NCI-H2227 (cell line): ENCODE results near the gene GPR132.

ENCODE experiments used
- DNase-seq: peaks from one replicate; lab custom pipeline; 2025; ENCODE audit not compliant: unreplicated experiment; lab: John Stamatoyannopoulos, UW

Gene GPR132

DNA sequence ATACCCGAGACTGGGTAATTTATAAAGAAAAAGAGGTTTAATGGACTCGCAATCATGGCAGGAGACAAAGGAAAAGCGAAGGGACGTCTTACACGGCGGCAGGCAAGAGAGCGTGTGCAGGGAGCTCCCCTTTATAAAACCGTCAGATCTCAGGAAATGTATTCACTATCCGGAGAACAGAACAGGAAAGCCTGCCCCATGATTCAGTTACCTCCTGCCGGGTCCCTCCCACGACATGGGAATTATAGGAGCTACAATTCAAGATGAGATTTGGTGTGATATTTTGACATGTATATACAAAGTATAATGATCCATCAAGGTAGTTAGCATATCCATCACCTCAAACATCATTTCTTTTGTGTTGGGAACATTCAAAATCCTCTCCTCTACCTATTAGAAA, 42.1 kb downstream of the GPR132 start:
- no peak for DNase-seq

DNA sequence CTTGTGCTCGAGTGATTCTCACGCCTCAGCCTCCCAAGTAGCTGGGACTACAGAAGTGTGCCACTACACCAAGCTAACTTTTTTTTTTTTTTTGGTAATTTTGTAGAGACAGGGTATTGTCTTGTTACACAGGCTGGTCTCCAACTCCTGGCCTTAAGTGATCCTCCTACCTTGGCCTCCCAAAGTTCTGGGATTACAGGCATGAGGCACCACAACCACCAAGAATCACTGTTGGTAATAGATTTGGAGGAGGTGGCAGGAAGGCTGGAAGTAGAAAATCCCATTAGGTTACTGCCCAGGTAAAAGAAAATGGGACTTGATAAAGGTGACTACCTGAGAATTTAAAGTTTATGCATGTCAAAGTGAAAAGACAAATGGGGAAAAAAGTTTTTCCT, 43.0 kb downstream of the GPR132 start:
- DNase-seq: no peak

DNA sequence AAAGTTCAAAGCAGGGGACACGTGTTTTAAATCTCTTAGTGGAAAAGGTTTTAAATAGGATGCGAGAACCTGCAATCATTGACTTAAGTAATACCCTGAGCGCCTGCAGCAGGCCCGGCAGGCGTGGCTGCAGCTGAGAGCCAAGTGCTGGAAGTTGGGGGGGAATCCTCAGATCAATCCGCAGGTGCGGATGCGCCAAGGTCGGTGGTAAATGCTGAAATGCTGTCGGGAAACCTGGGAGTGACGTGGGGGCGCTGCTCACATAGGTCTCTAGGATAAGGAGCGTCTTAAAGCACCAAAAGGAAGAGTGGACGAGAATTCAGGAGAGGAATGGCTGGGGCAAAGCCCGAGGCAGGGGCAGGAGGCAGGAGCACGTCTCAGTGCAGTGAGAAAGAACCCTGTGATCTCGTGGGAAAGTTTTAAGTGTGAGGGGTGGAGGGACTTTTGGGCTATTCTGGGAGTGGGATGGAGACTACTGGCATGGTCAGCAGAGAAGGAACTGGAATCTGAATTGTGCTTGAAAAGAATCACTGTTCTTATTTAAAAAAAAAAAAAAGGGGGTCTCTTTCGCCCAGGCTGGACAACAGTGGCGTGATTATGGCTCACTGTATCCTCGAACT, 43.5 kb downstream of the GPR132 start:
- DNase-seq: peak; percentile 83

DNA sequence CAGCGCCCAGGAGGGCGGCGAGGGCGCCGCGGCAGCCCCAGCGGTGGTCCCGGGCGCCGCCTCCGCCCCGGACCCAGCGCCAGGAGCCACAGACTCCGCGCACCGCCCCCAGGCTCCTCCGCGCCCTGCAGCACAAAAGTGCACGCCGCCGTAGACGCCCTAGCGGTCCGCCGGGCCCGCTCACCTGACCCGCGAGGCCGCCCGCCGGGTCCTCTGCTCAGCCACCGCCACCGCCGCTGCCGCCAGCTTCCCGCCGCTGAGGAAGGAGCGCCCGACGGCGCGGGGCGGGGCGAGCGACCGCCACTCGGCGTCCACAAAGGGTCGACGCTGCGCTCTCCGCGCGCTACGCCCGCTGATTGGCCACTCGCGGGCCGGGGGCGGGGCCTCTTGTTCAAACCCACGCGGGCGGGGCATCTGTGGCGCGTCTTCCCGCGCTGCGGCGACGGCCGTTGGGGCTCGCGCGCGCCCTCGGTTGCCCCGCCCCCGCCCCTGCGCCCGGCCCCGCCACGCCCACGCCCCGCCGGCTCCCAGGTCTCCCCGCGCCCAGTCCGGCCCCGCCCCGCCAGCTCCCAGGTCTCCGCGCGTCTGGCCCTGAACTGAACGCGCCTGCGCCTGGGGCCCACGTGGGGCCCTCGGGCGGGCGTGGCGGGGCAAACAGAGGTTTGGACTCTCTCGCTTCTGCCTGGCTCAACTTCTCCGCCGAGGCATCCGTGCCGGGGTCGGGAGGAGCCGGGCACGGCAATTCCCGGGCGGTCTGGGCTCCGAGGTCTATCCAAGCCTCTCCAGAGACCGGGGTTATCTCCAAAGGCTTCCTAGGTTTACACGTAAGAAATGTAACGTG, 44.2 kb downstream of the GPR132 start, which contains the start of gene CDCA4:
Gene CDCA4, minus strand, starts transcription at position 269 of the 841 bp plus-strand sequence. CDS start 9,154 bp downstream, outside the sequence.
- peak; percentile 100 for DNase-seq

DNA sequence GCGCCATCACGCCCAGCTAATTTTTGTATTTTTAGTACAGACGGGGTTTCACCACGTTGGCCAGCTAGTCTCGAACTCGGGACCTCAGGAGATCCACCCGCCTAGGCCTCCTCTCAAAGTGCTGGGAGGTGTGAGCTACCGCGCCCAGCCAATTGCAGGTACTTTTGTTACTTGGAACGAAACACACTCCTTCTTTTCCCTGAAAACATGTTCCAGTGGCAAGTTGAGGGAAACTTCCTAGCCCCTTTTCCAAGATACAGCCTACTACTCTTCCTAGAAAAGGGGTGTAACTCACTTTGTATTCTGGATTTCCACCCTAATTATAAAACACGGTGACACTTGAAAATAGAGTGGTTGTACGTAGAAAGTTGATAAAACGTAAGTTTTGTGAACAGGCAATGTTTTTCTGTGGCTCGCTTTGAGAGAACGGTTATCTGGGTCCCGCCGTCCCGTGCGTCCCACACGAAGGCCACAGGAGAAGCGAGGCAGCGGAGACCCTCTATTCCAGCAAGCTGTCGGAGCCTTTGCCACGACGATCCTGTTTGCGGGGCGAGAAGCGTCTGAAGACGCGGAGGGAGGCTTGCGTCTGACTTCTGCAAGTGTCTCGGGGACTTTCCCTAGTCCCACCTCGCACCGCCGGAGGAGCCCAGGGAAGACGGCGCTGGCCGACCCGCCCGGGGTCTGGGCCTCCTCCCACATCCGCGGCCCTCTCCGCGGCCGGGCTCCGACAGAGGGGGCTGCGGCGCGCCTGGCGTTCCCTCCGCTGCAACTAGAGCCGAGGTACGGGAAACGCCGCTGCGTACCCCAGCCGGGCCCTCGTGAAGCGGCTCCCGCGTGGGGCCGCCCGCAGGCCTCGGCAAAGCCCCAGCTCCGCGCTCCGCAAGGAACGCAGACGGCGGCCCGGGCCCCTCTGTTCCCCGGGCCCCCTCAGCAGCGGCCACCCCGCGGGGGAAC, 45.1 kb downstream of the GPR132 start:
- DNase-seq: peak; percentile 62

DNA sequence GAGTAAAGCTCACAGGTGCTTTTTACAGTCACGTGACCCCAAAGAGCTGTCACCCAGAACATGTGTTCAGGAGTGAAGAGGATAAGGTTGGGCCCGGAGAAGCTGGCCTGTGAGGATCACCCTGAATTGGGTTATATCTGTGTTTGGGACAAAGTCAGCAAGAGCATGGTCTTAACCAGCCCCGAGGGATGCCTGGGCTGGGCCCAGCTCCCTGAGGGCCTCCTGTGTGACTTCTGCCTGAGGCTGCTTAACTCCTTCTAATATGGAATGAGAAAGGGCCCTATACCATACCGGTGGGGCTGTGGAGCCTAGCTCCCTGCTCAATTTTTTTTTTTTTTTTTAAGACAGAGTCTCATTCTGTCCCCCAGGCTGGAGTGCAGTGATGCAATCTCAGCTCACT, 46.8 kb downstream of the GPR132 start:
- no peak for DNase-seq

DNA sequence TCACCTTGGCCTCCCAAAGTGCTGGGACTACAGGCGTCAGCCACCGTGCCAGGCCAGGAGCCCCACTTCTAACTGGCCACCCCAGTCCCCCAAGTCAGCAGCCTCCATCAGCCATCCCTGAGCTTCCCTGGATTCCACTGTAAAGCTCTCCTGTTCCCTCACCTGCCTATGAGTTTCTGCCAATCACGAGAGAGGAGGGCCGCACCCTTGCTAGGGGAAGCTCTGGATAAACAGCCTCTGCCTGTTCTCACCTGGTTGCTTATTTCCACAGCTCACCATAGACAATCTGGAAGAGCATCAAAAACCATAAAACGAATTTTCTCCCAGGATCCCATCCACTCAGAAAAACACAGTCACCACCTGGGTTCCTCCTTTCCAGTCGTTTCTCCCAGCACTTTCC, 49.3 kb downstream of the GPR132 start:
- no peak for DNase-seq

DNA sequence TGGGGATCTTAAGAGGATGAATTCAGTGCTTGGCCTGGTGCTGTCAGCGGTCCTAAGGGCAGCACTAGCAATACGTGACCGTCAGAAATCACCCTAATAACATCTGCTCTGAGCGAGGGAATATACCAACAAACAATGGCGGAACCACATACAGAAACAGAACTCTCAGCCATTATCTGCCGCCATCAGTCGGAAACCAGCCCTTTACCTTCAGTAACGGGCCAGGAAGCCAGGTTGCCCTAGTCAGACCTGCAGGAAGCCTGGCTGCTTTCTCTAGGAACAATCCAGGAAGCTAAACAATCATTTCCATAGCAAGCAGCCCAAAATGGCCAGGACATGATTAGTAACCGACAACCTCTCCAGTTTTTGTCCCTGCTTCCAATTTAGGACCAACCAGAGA, 50.0 kb downstream of the GPR132 start:
- DNase-seq: no peak

DNA sequence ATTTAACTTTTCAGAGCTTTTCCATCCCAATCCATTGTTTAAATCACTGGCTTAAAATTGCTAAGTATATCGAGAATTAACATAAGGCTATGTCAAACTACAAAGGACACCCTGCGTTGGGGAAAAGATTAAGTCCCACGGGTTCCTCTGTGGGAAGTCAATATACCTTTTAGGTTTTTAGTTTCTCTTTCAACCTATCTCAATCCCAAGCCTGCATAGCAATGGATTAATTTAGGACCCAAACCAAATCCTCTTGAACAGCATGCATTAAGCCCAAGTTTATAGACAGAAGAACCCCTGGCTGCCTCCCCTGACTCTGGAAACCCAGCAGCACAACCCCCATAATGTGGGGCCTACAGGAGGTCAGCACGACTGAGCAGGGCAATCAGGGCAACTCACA, 50.6 kb downstream of the GPR132 start:
- DNase-seq: no peak

DNA sequence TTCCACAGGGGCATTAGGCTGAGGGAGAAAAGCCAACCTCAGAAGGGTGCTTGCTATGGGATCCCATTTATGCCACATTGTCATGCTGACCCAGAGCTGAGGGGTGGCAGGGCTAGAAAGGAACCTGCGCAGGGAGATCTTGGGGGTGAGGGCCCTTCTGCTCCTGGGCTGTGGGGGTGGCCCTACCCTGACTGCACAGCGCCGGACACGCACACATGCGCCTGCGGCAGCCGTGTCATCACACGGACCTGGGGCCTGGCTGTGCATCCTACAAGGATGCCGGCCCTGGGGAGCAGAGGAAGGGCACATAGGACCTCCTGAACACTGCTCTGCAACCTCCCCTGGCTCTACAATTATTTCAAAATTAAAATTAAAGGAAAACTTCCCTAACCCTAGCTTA, 51.2 kb downstream of the GPR132 start:
- DNase-seq: no peak

DNA sequence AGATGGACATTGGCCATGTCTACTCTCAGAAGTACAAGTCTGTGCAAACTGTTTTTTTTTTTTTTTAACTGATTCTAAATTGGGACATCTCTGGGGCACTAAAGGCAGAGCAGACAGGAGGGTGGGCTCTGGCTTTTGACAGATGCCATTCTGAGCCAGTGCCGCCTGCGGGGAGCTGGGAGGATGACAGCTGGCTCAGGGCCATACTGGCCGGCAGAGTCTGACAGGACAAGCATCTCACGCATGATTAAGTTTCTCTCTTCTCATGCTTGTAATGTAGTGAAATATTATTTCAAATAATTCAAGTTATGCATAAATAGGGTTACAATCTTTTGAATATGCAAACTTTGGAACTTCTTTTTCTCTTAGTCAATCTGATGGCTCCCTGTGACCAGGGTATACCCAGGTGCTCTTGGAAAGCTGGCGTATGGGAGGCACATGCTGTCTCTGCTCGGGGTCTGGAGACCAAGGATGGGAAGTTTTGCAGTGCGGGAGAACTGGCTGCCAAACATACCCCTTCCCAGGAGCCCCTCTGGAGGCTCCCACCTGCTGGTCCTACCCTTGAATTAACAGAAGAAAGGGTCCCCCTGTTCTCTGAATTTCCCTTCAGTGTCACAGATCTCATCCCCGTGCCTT, 52.0 kb downstream of the GPR132 start:
- DNase-seq: no peak

DNA sequence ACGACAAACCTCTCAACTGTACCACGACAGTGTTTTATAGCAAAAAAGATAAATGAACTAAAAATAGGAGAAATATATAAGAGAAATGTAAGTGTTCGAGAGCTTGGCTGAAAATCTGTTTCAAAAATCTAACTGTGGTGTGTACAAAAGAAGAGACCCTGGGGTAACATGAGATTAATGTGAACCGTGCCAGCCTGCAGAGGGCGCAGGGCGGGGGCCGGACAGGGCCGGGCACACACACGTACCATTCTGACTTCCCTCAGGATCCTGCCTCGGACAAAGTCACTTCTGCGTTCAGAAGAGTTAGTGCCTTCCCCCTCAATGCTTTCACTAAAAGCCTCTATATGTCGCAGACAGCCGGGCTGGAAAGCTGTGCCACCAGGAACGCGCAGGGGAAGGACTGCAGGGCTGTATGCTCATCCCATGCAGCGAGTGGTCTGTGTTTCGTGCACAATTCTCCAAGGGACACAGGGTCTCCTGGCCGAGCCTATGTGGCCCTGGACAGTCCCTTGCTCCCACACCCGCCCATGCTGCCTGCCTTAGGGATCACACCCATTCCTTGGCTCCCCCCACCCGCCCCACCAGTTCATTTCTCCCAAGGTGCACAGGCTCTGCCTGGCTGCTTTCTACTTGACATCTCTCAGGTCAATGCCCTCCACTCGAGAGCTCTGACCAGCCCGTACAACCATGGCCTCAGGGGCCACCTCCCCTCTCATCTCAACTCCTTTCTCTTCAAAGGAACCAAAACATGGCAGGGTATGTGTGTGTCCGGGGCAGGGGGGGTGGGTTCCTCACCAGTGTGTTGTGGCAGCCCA, 52.9 kb downstream of the GPR132 start:
- DNase-seq: no peak

DNA sequence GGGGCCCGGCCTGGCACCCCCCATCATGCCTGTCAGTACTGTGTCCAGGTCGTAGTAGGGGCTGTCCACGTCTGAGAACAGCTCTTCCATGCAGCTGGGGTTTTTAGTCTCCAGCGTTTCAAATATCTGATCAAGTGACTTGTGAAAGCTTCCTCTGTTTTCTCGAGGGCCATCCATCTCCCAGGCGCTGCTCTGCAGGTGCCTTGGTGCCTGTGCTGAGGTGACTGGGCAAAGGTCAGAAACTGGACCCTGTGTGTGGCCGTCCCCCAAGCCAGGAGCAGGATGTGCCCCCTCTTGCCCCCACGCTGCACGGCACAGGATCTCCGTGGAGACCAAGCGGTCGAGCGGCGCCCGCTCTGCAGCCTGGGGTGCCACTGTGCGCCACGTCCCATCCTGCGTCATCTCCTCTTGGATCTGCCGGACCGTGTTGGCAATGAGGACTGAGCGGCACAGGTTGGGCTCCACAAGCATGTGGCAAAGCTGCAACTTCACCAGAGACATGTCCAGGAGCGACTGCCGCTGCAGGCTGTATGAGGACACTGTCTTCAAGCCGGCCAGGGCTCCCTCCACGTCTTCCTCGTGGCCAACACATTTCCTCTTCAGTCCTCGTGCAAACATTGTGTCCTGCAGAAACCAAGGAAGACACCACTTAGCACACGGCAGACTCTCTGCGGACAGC, 53.8 kb downstream of the GPR132 start:
- no peak for DNase-seq

DNA sequence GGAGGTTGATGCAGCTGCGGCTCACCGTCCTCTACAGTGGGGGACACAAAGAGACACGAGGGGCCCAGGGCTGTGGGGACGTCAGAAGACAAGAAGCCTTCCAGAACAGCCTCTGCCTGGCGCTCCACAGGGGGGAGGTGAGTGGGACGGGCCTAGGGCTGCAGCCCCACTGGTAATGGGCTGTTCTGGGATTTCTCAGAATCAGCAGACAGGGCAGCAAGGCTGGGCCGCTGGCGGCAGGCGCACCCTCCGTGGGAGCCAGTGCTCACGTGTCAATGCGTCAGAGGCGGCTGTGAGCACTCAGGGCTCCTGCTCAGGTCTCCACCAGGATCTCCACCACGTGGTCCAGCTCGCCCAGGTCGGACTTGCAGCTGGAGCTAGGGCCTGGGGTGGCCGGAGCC, 54.3 kb downstream of the GPR132 start:
- peak; percentile 38 for DNase-seq

DNA sequence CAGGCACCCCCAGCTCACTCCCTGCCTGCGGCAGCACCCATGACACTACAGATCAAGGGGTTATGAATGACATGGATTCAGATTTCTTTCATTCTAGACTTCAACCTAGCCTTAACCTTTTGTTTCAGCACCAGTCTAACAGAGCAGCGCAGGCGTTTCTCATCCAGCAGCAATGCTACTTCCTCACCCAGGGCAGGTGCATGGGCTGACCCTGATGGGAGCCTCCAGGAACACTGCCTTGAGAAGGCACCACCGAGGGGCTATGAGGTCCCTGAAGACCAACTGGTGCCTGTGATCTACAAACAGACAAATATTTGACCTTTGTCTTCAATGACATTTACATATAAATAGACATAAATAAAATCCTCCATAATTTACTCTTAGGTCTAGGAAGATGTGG, 55.1 kb downstream of the GPR132 start:
- no peak for DNase-seq

DNA sequence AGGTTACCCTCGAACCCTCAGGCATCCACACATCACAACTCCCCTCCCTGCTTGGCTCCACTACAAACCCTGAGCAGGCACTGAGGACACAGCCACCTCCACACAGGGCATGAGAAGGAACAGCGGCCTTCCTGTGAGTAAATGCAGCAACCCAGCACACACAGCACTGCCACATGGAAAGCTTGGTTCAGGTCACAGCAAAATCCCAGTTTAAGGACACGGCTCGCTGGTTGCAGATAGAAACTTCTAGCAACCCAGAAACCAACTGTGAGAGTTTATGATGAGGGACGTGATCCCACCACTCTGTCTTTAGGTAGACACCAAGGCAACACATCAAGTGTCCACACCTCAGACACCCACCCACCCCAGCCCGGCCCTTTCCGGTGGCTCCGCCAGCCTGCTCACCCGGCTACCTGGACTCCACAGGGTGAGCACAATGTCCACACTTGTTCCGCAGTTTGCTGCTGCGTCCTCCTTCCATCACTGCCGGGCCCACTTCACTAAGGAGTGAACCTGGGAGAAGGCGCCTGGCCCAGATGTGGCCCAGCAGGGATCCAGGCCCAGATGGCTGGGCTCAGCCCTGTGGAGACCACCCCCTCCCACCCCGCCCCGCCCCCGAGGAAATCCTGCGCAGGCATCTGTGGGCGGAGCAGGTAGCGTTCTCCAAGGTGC, 57.5 kb downstream of the GPR132 start:
- no peak for DNase-seq

DNA sequence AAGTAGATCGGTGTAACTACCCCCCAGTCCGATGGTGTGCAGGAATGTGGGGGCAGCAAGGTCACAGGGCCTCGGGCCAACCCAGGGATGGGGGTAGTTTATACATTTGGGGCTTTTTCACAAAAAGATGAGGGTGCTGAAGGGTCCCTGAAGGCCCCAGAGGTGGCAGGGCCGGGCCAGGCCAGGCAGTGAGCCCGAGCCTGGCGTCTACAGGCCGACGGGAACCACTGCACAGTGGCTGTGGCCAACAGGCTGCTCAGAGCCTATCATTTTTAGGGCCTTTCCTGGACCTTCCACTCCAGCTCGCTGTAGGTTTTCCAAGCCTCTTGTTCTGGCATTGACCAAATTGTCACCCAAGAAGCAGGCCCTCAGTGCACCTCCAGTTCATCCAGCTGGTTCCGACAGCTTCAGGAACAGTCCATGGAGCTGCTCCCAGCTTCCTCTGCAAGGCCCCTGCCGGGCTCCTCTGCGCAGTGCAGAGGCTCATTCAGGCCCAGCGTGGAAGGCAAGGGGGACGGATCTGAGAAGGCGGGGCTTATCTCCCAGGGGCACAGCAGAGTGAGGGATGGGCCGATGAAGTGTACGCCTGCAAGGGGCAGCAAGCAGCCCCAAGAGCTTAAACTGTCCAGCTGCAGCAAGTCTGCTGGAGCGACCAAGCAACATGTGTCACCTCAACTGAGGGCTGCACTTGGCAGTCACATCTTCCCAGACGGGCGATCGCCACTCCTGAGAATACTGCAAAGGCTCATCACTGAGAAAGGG, 58.2 kb downstream of the GPR132 start:
- DNase-seq: peak; percentile 60
